GM12874 (cell line): ENCODE data around the gene UBAC1.

ENCODE experiments used
- CTCF ChIP-seq: IDR thresholded peaks from 2 replicates; pipeline ENCODE4 v1.5.1; 2011; ENCODE audit warnings: low read depth, mild to moderate bottlenecking, control low read depth, low read length, moderate library complexity; ENCODE audit not compliant: insufficient read depth

Gene UBAC1

GRCh38 chr9:135926402-135927194, 34.6 kb downstream of the UBAC1 start:
- no peak for TF ChIP-seq CTCF

GRCh38 chr9:135925496-135926133, 35.6 kb downstream of the UBAC1 start:
- no peak for TF ChIP-seq CTCF

GRCh38 chr9:135924628-135925338, 36.4 kb downstream of the UBAC1 start:
- no peak for TF ChIP-seq CTCF

GRCh38 chr9:135923508-135923907, 37.7 kb downstream of the UBAC1 start:
- no peak for TF ChIP-seq CTCF

GRCh38 chr9:135921749-135922310, 39.3 kb downstream of the UBAC1 start:
- TF ChIP-seq CTCF: no peak

DNA sequence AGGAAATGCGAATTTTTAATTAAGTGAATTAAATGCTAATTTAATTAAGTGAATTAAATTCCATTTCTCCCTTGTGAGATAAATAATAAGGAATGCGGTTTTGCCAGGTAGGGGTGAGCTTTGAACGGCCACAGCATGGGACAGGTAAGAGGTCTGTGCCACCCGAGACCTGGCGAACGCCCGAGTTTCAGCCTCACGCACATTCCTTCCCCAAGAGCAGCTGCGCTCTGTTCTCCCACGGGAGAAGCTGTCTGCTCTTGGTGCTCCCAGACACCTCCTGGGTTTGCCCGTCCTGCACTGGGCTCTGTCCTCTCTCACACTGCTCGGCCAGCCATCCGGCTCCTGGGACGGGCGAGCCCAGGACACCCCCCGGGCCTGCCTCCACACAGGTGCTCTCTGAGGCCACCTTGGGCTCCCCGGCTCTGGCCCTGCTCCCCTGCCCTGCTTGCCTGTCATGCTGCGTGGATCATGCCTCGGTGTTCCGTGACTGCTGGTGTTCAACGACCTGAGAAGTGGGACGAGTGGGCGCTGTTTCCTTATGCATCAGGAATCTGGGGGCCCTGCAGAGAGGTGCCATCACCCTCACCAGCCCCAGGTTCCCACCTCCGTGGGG, 40.1 kb downstream of the UBAC1 start:
- TF ChIP-seq CTCF: no peak
